HepG2 (cell line): ENCODE measurements around the gene TST. TPM values are rescaled to one million over a fixed set of nuclear protein-coding genes. Genes with fewer than 3 reads are reported as not detected.

Source experiments
- ETV5 ChIP-seq: IDR thresholded peaks from 2 replicates; pipeline ENCODE4 v1.6.1; 2018; ENCODE audit warnings: missing biosample characterization, missing genetic modification reagents, inconsistent platforms, borderline replicate concordance
- MAZ ChIP-seq, 2 experiments: sonication (generic) in 1 of 2; formaldehyde crosslinking in 1 of 2; IDR thresholded peaks; 2 replicates each; pipeline versions ENCODE4 v1.5.0 to v1.6.1; 2012 to 2020; ENCODE audit warnings: low read depth in 2 of 2, mild to moderate bottlenecking in 2 of 2, borderline replicate concordance in 1 of 2, improper control_type of control experiment in 1 of 2, low read length in 1 of 2, missing genetic modification reagents in 1 of 2, moderate library complexity in 1 of 2
- NAIF1 ChIP-seq: sonication (generic); formaldehyde crosslinking; IDR thresholded peaks from 2 replicates; pipeline ENCODE4 v1.5.0; 2020; ENCODE audit warnings: mild to moderate bottlenecking, missing genetic modification reagents, borderline replicate concordance
- PCBP1 ChIP-seq: fragments of 200-400 bp; formaldehyde crosslinking; IDR thresholded peaks from 2 replicates; pipeline ENCODE4 v1.6.1; 2017; ENCODE audit warnings: mild to moderate bottlenecking, low read depth, low read length, borderline replicate concordance
- SATB2 ChIP-seq: sonication (generic); formaldehyde crosslinking; IDR thresholded peaks from 2 replicates; pipeline ENCODE4 v1.5.0; 2020; ENCODE audit warnings: missing genetic modification reagents
- SETDB1 ChIP-seq: sonication (generic); formaldehyde crosslinking; IDR thresholded peaks from 2 replicates; pipeline ENCODE4 v1.5.1; 2020; ENCODE audit warnings: missing genetic modification reagents, mild to moderate bottlenecking, borderline replicate concordance
- ZBTB3 ChIP-seq: sonication (generic); formaldehyde crosslinking; IDR thresholded peaks from 2 replicates; pipeline ENCODE4 v1.4.0; 2020; ENCODE audit warnings: low read depth, mild to moderate bottlenecking, moderate library complexity, missing genetic modification reagents, borderline replicate concordance
- ZFX ChIP-seq: sonication (generic); formaldehyde crosslinking; IDR thresholded peaks from 2 replicates; pipeline ENCODE4 v1.4.0; 2020; ENCODE audit warnings: mild to moderate bottlenecking, low read depth, missing genetic modification reagents, moderate library complexity
- ZNF3 ChIP-seq: IDR thresholded peaks from 2 replicates; pipeline ENCODE4 v1.7.0; 2017; ENCODE audit warnings: inconsistent platforms
- ZNF441 ChIP-seq: sonication (generic); formaldehyde crosslinking; IDR thresholded peaks from 2 replicates; pipeline ENCODE4 v1.7.0; 2021; ENCODE audit warnings: missing genetic modification reagents, borderline replicate concordance
- ZNF772 ChIP-seq: sonication (generic); formaldehyde crosslinking; IDR thresholded peaks from 2 replicates; pipeline ENCODE4 v1.5.0; 2020; ENCODE audit warnings: mild to moderate bottlenecking, missing genetic modification reagents
- ZSCAN5A ChIP-seq: sonication (generic); formaldehyde crosslinking; IDR thresholded peaks from 2 replicates; pipeline ENCODE4 v1.8.0; 2022; ENCODE audit warnings: mild to moderate bottlenecking, missing genetic modification reagents, borderline replicate concordance
- polyA plus RNA-seq, 8 experiments: library from polyadenylated mRNA; depleted of rRNA in 3 of 8; stranded (reverse) in 7 of 8; unstranded in 1 of 8; fragments of >200 nt; fragmentation: Illumina TruSeq in 4 of 8; extraction: Trizol in 4 of 8; gene quantifications; 2 replicates each; pipeline versions ENCODE4 v1.2.1 to v1.2.3, GENCODE V29; 2011 to 2016; ENCODE audit warnings: low read depth in 4 of 8, missing spikeins in 1 of 8, mixed read lengths in 1 of 8; ENCODE audit not compliant: insufficient read depth in 1 of 8
- total RNA-seq, 5 experiments: library from RNA; depleted of rRNA; stranded (reverse); fragments of >200 nt; fragmentation: Illumina TruSeq; extraction: Trizol; gene quantifications; 2 replicates each; pipeline ENCODE4 v1.2.3, GENCODE V29; 2016; ENCODE audit warnings: low read depth in 1 of 5

Gene TST
- total and polyA plus RNA-seq, 2 of the 13 experiments (the other 11 are each of a cell fraction or from before 2014, with no cell fraction given) = 44.6 to 63.6 TPM

DNA sequence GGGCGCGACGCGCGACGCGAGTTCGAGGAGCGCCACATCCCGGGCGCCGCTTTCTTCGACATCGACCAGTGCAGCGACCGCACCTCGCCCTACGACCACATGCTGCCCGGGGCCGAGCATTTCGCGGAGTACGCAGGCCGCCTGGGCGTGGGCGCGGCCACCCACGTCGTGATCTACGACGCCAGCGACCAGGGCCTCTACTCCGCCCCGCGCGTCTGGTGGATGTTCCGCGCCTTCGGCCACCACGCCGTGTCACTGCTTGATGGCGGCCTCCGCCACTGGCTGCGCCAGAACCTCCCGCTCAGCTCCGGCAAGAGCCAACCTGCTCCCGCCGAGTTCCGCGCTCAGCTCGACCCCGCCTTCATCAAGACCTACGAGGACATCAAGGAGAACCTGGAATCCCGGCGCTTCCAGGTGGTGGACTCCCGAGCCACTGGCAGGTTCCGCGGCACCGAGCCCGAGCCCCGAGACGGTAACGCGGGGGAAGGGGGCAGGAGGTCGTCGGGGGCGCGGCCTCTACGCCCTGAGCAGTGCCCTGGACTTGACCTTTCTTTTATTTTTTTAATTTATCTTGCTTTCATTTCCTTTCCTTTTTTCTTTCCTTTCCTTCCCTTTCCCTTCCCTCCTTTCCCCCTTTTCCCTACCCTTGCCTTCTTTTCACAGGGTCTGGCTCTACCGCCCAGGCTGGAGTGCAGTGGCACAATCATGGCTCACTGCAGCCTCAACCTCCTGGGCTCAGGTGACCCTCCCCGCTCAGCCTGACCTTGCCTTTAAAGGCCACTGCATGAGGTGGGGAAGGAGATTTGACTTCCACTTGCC is 5.3 kb upstream of the TST start (continued):
- TF ChIP-seq ETV5 (CRISPR knock-in tag) (no peak), NAIF1 (CRISPR knock-in tag) (no peak), ZFX (no peak), ZSCAN5A (CRISPR knock-in tag) (no peak), ZNF772 (no peak), SETDB1 (CRISPR knock-in tag) (no peak), MAZ (IDR thresholded peaks at IDR 0.05; ENCODE audit: borderline replicate concordance, low read depth, low read length) (no peak), MAZ (CRISPR knock-in tag; IDR thresholded peaks at IDR 0.05; ENCODE audit: low read depth) (peak; percentile 46; the same call in 1 of the 2 replicates), ZBTB3 (no peak), PCBP1 (0 out of 2 replicates have a peak, but pooled peaks have one; percentile 22), SATB2 (no peak), ZNF441 (CRISPR knock-in tag) (no peak), ZNF3 (no peak)
- TF ChIP-seq, all 625 proteins: peak for 15
